GM03348 (cell line): ENCODE measurements around the gene XRCC1.
"Not testable (repeated sequence)": the region's sequence is repeated elsewhere in the genome, so short reads cannot be mapped to it uniquely, and the experiment has no call there.

Experiments used
- DNase-seq: peaks from one replicate; pipeline ENCODE4 v3.0.0; 2012; ENCODE audit warnings: low spot score

XRCC1 gene

DNA sequence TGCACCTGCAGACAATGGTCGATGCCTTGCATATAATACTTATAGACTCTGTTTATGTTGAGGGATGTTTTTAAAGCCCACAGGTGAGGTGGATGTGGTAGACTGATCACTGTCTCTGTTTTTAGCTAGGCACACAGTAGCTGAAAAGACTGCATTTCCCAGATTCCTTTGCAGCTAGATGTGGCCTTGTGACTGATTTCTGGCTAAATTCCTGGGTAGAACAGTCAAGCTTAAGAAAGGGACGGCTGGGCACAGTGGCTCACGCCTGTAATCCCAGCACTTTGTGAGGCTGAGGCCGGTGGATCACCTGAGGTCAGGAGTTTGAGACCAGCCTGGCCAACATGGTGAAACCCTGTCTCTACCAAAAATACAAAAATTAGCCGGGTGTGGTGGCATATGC is 25.0 kb upstream of the XRCC1 start:
- not testable (repeated sequence) for DNase-seq

DNA sequence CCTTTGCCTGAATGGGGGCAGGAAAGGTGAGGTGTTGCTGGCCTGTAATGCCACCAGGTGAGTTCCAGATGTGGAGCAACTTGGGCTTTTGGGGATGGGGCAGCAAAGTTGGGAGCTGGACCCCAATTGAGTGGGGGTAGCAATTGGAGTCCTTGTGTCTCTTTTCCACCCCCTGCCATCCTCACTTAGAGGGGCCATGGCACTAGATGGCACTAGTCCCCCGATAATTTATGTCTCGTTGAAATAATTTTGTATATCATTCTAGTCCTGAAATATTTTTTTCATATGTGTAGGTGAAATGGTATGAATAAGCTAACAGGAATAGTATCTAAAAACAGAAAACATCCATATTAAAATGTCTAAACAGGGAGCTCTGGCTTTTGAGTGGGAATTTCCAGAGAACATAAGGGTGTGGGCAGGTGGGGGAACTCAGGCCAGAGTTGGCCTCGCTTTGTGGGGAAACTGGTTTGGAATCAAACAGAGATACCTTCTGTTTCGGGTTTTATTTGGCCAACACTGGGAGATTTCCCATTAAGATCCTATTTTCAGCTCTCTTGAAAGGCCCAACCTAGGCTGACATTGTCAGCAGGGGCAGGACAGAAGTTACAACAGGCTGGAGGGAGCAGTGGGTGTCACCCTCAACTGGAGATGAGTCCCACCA is 24.4 kb upstream of the XRCC1 start:
- DNase-seq: no peak

DNA sequence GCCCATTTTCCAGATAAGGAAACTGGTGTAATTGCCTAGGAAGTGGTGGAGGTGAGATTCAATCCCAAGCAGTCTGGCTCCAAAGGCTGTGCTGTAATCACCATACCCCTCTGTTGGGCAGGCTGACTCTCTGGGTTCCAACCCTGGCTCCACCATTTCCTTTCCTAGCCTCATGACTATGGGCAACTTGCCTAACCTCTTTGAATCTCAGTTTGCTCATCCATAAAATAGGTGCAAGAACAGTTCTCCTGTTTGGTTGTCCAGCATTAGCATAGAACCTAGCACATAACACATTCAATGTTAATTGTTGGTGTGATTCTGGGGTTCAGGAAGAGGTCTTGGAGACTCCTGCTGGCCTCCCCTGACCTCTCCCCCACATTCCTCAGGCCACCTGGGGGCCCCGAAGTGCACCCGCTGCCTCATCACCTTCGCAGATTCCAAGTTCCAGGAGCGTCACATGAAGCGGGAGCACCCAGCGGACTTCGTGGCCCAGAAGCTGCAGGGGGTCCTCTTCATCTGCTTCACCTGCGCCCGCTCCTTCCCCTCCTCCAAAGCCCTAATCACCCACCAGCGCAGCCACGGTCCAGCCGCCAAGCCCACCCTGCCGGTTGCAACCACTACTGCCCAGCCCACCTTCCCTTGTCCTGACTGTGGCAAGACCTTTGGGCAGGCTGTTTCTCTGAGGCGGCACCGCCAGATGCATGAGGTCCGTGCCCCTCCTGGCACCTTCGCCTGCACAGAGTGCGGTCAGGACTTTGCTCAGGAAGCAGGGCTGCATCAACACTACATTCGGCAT is 23.3 kb upstream of the XRCC1 start:
- no peak for DNase-seq

DNA sequence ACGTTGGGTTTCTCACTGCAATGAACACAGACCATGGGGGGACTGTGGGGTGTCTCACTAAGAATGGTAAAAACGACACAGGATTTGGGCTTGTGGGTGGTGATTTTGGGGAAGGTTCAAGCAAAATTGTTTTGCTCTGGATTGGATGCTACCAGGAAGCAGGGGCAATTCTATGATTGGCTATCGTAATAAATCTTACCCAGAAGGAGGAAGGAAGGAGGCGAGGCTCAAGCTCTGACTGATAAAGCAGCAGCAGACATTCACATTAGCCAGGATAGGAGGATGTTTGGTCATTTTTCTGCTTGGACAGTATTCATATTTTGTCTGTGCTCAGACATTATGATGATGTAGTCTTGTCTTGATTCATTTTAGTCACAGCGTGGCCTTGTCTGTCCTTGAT is 22.5 kb upstream of the XRCC1 start:
- no peak for DNase-seq

DNA sequence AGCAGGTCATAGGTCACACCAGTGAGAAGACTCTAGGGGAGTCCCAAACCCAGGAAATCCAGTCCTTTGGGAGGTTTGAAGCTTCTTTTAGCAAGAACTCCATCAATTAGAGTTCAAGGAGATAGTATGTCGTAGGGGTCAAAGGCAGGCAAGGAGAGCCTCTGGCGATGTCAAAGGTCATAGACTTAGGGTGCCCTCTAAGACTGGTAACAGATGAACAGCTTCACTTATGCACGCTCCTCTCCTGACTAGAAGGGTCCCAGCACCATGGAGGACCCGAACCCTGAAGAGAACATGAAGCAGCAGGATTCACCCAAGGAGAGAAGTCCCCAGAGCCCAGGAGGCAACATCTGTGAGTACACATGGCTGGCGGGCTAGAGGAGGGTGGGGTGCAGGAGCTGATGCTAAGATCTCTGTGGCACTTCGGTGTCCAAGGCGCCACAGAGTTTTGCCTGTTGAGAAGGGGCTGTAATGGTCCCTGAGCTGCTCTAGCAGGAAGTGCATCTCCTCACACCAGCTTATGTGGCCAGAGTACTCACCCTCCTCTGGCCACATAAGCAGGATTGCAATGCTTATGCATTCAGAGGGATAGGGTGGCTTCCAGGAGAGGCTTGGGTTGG is 21.6 kb upstream of the XRCC1 start:
- no peak for DNase-seq

DNA sequence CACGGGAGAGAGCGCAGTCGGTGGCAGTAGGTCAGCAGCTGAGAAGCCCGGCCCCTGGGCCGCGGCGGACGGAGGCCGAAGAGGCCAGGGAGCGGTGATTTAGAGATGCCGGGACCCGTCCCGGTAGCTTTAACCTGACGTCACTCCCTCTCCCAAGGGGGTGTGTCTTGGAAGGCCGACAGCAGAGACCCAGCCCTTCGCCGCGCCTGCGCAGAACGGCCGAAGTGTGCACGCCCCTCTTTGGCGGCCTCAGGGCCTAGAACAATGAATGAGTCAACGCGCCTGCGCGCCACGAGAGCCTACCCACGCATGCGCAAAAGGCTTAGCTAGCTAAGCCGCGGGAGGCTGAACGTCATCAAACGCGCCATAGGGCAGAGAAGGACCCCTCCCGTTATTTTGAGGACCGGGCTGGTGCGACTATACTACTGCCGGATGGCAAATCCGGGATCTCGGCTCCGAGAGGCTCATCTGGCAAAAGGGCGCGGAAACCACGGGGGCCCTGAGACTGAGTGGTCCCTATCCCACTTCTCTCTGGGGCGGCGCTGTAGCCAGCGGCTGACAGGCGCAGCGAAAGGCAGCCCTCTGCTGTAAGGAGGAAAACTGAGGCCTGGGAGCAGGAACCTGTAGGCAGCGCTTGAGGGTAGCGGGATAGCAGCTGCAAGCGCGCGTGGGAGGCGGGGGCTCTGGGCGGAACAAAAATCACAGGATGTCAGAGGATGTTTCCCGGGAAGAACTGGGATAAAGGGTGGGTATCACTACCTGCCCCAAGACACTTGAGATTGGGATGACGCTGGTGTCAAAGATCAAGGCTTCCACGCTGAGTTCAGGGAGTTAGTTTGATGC is 20.9 kb upstream of the XRCC1 start, which contains the start of the genes IRGQ and ZNF576:
Gene IRGQ (minus strand): TSS at position 136 of the 843 bp plus-strand sequence. CDS start 796 bp downstream, outside the sequence.
Gene ZNF576 (plus strand): TSS at position 597 of the 843 bp plus-strand sequence. CDS start 514 bp downstream, outside the sequence.
- peak; percentile 100 for DNase-seq

DNA sequence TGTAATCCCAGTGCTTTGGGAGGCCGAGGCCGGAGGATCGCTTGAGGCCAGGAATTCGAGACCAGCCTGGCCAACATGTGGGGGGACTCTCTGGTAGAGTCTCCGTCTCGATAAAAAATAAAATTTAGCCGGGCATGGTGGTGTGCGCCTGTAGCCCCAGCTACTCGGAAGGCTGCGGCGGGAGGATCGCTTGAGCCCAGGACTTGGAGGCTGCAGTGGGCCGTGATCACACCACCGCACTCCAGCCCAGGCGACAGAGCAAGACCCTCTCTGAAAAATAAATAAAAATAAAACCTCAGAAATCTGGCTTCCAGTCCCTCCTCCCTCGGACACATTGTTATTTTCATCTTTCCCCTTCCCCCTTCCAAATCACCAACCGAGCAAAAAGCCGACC is 20.3 kb upstream of the XRCC1 start:
- DNase-seq: no peak

DNA sequence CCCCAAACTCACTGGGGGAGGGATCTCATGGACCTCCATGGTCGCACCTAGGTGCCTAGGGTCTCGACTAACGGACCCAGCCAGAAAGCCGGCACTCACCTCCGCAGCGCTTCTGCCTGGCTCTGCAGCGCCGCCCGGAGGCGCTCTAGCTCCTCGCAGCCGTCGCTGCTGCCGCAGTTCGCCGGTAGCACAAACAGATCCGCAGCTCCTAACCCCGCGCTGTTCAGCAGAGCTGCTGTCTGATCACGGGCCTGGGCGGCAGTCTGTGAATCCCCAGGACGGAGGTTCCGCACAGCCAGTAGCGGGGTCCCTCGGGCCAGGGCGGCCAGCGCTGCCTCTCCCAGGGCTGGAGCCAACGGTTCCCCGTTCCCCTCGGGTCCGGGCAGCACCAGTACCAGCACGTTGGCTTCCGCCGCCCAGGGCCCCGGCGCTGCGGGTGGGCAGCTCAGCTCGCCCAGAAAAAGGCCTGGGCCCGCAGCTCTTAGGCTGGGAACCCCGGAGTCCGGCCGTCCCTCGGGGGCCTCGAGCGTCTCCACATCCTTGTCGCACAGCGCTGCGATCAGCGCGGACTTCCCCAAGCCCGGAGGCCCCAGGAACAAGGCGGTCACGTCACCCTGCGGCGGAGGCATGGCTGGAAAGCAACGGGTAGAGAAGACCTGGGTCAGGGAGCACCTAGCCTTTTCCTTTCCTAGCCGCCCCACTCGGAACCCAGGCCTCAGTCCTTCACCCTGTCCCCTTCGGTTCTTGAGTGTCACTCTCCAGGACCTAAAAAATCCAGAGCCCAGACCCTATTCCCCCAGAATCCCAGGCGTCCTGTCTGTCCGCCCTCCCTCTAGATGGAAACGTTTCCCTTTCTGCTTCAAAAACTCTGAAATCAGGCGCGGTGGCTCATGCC is 19.6 kb upstream of the XRCC1 start:
- peak; percentile 68 for DNase-seq

DNA sequence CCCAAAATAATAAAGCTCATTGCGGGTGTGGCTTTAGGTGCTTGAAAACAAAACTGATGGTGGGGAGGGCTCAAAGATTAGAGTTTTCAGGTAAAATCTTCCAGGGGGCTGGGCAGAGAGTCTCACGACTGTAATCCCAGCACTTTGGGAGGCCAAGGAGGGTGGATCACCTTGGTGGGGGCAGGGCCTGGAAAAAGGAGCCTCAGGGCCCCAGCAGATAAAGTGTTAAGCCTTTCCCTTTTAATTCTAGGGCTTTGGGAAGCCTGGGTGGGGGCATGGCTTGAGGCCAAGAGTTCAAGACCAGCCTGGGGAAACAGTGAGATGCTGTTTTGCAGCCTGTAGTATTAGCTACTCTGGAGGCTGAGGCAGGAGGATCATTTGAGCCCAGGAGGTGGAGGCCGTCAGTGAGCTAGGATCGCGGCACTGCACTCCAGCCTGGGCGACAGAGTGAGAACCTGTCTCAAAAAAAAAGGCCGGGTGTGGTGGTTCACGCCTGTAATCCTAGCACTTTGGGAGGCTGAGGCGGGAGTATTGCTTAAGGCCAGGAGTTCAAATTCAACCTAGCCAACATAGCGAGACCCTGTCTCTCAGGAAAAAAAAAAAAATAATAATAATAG is 18.9 kb upstream of the XRCC1 start:
- DNase-seq: no peak

DNA sequence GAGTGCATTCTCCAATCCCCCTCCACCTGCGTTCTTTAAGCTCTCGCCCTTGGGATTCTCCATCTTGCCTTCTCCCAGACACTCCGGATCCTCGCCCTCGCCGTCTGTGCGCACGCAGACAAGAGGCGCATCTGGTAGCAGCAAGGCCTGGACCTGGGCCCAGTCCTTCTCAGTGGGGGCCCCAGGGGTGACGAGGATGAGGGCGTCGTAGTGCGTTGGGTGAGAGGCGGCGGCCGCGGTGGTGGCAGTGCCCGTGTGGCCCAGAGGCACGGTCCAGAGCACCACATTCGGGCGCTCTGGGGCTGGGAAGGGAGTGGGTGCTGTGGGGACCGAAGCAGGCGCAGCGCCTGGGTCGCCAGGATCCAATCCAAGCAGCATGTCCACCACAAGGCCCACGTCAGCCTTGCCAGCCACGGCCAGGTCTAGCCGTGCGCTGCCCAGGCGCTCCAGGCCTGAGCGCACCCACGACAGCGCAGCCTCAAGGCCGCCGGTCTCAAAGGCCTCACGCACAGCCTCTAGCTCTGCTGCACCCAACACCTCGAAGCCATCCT is 17.5 kb upstream of the XRCC1 start:
- DNase-seq: no peak

DNA sequence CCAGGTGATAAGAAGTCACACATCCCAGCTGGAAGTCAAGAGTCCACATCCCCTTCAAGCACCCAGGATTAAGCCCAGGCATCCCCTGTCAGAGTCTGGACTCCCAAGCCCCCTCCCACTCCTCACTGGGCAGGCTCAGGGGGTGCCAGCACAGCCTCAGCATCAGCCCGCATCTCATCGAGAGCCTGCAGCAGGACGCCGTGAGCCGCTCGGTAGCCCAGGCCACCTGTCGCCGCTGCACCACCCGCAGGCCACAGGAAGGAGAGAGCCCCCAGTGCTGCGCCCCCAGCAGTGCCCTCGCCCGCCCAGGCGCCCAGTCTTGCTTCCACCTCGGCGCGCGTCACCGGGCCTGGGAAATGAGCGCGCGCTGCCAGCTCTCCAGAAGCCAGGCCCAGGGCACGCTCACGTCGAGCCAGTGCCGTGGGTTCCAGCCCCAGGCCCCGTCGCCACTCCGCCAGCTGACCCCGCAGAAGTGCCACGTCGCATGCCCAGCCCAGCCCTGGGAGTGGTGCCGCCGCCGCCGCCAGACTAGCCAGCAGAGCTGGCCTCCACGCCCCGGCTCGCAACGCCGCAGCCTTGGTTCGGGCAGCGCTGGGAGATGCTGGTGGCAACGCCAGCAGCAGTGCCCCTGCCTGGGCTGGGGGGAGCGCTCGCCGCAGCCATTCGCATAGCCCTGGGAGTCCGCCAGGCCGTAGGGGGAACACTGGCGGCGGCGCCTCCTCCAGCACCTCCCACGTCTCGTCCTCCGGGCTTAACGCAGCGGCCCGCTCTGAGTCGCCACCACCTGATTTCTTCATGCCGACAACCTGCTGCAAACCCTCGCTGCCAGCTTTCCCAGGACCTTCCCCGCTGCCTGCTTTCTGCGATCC is 16.8 kb upstream of the XRCC1 start:
- DNase-seq: no peak

DNA sequence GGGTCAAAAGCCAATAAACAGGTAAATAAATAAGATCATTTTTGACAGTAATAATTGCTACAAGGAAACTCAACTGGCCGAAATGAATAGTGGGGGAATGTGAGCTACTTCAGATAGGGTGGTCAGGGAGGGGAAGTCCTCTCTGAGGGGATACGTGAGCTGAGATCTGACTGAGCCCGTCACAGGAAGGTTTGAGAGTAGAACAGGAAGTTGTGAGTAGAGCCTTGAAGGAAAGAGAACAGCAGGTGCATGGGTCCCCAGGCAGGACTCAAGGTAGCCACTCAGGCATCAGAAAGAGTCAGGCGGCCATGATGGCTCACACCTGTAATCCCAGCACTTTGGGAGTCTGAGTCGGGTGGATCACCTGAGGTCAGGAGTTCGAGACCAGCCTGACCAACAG is 14.4 kb upstream of the XRCC1 start:
- DNase-seq: no peak

DNA sequence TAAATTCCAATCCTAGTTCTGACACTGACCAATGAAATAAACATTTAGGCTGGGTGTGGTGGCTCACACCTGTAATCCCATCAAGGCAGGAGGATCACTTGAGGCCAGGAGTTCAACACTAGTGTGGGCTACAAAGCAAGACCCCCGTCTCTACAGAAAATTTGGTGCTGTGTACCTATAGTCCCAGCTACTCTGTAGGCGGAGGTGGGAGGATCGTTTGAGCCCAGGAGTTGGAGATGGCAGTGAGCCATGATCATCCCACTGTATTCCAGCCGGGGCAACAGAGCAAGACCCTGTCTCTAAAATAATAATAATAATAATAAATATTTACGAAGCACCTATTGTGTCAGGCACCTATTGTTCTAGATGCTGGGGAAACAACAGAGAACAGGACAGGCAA is 13.9 kb upstream of the XRCC1 start:
- DNase-seq: no peak

DNA sequence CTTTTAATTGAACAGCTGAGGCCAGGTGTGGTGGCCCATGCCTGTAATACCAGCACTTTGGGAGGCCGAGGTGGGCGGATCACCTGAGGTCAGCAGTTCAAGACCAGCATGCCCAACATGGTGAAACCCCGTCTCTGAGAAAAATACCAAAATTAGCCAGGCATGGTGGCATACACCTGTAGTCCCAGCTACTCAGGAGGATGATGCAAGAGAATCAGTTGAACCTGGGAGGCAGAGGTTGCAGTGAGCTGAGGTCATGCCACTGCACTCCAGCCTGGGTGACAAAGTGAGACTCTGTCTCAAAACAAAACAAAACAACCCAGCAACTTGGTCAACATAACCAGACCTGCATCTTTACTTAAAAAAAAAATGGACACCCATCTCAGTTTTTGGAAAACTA is 11.7 kb upstream of the XRCC1 start:
- DNase-seq: not testable (repeated sequence)

DNA sequence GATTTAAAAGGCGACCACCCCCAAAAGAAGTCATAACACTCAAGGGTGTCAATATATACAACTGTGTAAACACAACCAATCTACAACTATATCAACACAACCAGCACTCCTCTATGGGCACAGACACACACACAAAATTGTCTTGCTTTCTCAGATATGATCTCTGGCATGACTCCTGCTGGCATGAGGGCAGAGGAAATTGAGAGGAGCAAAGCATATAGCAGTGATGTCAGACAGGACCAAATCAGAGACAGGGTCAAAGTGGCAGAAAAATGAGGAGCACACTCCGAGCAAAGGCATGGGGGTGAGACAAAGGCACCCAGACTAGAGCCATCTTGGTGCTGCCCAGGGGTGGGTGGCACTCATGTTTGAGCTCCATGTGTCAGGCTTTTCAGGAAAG is 11.0 kb upstream of the XRCC1 start:
- DNase-seq: no peak

DNA sequence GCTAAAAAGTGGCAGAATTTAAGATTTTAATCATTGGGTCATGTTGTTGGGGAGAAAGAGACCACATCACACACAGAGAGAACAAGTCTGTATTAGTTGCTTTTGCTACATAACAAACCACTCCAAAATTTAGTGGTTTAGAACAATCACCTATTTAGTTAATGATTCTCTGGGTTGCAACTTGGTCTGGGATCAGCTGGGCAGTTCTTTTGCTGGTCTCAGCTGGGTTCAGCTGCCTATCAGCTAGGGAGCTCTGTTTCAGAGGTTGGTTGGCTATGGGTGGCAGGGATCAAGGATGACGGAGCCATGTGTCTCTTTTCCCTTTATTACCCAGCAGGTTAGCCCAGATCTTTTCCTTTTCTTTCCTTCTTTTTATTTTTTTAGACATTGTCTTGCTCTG is 9.2 kb upstream of the XRCC1 start:
- DNase-seq: no peak

DNA sequence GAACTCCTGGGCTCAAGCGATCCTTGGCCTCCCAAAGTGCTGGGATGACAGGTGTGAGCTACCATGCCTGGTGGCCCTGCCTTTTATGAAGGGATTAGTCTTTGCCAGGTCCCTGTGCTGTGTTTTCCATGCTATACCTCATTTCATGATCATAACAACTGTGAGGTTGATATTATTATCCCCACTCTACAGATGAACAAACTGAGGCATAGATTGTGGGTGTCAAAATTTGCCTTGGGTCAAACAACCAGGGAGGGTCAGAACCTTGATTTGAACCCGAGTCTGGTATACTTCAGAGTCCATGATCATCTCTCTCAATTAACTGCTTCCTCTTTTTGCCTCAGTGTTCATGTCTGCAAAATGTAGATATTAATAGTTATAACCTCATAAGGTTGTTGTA is 7.2 kb upstream of the XRCC1 start:
- no peak for DNase-seq

DNA sequence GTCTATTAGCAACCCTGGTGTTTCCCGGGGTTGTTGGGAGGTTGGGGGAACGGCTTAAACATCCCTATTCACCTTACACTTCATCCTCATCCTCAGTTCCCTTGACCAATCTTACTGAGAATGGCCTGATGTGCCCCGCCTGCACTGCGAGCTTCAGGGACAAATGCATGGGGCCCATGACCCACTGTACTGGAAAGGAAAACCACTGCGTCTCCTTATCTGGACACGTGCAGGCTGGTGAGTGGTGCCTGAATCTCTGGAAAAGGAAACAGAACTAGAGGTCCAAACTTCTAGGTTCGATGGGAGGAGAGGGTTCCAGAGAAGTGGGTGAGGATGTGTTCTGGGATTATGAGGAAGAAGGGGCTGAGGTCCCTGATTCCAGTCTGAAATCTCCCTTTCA is 6.1 kb upstream of the XRCC1 start:
- DNase-seq: no peak

DNA sequence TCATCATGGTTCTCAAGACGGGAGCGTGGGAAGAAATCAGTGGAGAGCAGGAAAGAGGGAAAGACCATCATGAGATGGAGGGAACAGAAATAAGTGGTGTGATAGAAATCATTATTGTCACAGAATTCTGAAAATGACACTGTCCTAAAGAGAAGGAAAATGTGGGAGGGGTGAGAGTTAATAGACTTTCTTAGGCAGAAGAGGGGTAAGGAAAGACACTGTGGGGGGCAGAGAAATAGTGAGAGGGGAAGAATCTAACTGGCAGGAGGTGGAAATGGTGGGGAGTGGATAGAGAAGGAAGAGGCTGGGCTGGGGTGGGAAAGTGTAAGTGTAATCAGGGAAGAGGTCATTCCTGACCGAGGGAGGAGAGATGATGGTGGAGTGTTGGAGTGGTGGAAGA is 3.5 kb upstream of the XRCC1 start:
- DNase-seq: no peak
